HG02678 (cell line): ENCODE measurements around the gene CHN1.
A peak's percentile ranks its signal among the peaks of the same experiment; 100 is the strongest.

Experiments used
- ATAC-seq: cut with Tn5 transposase; IDR thresholded peaks from one replicate; pipeline ENCODE4 v1.9.1; 2021; ENCODE audit warnings: mild to moderate bottlenecking, moderate library complexity; ENCODE audit not compliant: unreplicated experiment

The CHN1 gene

GRCh38 chr2:174877301-174877700 lies 127.9 kb downstream of the CHN1 start:
- ATAC-seq, result no peak

GRCh38 chr2:174874085-174874484 lies 131.1 kb downstream of the CHN1 start:
- ATAC-seq, result no peak

- ATAC-seq, result no peak
These were observed 131.7 kb downstream of the CHN1 start for GRCh38 chr2:174873471-174873870.

- ATAC-seq, result no peak
These were observed 134.4 kb downstream of the CHN1 start for GRCh38 chr2:174870787-174871186.

GRCh38 chr2:174868878-174869277 lies 136.3 kb downstream of the CHN1 start:
- ATAC-seq, result no peak

- ATAC-seq, result no peak
These were observed 138.8 kb downstream of the CHN1 start for GRCh38 chr2:174866421-174866820.

GRCh38 chr2:174863183-174863582 lies 142.0 kb downstream of the CHN1 start:
- ATAC-seq, result no peak

GRCh38 chr2:174859563-174860169 lies 145.5 kb downstream of the CHN1 start:
- ATAC-seq, result no peak

- no peak for ATAC-seq
These were observed 146.4 kb downstream of the CHN1 start for GRCh38 chr2:174858745-174859144.

GRCh38 chr2:174856447-174856846 lies 148.7 kb downstream of the CHN1 start:
- no peak for ATAC-seq

GRCh38 chr2:174846941-174847938 lies 157.9 kb downstream of the CHN1 start:
- no peak for ATAC-seq

GRCh38 chr2:174846218-174846617 lies 159.0 kb downstream of the CHN1 start:
- ATAC-seq, result no peak

- no peak for ATAC-seq
These were observed 160.9 kb downstream of the CHN1 start for GRCh38 chr2:174844295-174844708.

- no peak for ATAC-seq
These were observed 162.7 kb downstream of the CHN1 start for GRCh38 chr2:174842496-174842895.

- ATAC-seq, result no peak
These were observed 163.2 kb downstream of the CHN1 start for GRCh38 chr2:174841936-174842335.

GRCh38 chr2:174841350-174841749 lies 163.8 kb downstream of the CHN1 start:
- ATAC-seq, result no peak

- no peak for ATAC-seq
These were observed 164.7 kb downstream of the CHN1 start for GRCh38 chr2:174840436-174840835.

GRCh38 chr2:174839662-174840061 lies 165.5 kb downstream of the CHN1 start:
- ATAC-seq, result no peak

GRCh38 chr2:174836995-174837390 lies 168.2 kb downstream of the CHN1 start:
- no peak for ATAC-seq

GRCh38 chr2:174836377-174836994 lies 168.7 kb downstream of the CHN1 start:
- no peak for ATAC-seq

- peak; percentile 61 for ATAC-seq
These were observed 169.4 kb downstream of the CHN1 start for GRCh38 chr2:174835797-174836255.

- no peak for ATAC-seq
These were observed 171.4 kb downstream of the CHN1 start for GRCh38 chr2:174833737-174834136.
